HG02981 (cell line): Measurements from ENCODE around the gene CAST.

Source experiments
- ATAC-seq: cut with Tn5 transposase; IDR thresholded peaks from one replicate; pipeline ENCODE4 v1.9.1; 2021; ENCODE audit warnings: mild to moderate bottlenecking, moderate library complexity; ENCODE audit not compliant: unreplicated experiment

CAST gene

DNA sequence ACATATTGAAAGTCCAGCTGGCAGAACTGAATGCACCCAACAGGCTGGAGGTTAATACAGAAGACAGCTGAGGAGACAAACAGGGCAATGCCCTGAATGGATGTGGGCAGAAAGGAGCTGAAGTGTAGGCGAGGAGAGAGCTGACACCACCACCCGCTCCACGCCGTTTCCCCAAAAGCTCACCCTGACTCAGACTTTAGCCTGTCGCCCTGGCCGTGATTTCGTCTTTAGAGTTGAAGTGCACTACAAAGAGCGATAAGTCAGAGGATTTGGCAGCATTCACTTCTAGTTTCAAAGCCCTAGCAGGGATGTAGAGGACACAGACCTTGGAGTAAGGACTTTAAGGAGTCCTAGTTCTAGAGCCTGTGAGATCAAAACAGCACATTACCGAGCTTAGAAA, 147.7 kb downstream of the CAST start:
- no peak for ATAC-seq

- ATAC-seq: no peak
These were observed 150.7 kb downstream of the CAST start for GRCh38 chr5:96812851-96813250.

DNA sequence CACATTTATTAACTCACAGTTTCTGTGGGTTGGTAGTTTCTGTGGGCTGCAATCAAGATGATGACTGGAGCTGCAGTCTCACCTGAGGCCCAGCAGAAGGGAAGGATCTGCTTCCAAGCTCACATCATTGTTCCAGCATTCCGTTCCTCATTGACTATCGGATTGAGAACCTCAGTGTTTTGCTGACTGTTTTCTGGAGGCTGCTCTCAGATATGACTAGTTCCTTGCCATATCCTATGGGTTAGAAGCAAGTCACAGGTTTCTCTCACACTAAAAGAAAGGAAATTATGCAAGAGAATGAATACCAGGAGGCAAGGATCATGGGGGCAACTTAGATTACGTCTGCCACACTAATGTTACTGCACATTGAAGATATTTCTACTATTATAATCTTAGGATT, 151.9 kb downstream of the CAST start:
- ATAC-seq: no peak

GRCh38 chr5:96816411-96816939, 154.3 kb downstream of the CAST start:
- peak; percentile 79 for ATAC-seq

DNA sequence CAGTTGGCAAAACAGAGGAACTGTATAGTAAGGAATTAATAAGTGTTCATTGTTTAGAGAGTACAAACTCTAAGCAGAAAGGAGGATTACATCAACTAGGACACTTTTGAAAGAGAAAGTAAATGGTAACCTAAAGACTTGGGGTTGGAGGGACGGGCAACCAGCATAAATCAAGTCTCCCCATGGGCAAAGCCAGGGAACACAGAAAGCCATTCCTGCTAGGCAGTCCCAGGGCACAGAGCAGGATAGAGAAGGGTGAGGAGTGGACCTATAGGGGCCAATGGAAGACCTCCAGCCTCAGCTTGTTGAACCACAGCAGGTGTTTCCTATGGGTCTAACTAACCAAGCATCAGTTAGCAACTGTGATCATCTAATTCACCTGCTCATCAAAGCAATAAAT, 154.8 kb downstream of the CAST start:
- peak; percentile 52 for ATAC-seq

DNA sequence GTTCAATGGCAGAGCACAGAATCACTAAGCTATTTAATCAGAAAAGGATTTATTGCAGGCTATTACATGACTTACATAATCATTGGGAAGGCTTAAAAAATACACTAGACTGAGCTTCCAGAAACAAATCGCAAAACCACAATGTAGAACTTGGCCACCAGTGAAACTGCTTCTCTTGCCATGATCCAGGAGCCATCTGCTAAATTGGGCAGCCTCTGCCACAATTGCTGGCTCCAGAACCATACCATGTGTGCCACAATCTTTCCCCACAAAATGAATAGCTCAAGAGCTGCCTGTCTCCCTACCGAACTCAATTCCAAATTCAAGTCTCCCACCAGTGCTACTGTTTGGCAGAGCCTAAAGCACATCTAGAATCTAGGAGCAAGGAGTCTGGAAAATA, 155.3 kb downstream of the CAST start:
- ATAC-seq: no peak

GRCh38 chr5:96818125-96818788, 156.1 kb downstream of the CAST start:
- ATAC-seq: no peak

GRCh38 chr5:96819806-96820205, 157.6 kb downstream of the CAST start:
- ATAC-seq: no peak

GRCh38 chr5:96821260-96821916, 159.2 kb downstream of the CAST start:
- ATAC-seq: no peak

GRCh38 chr5:96822686-96823459, 160.7 kb downstream of the CAST start:
- no peak for ATAC-seq

GRCh38 chr5:96823900-96824380, 161.8 kb downstream of the CAST start:
- peak; percentile 99 for ATAC-seq
